IPS DF 6.9 (cell line): Measurements from ENCODE around the gene NPEPL1.
"Not testable (repeated sequence)": the region's sequence is repeated elsewhere in the genome, so short reads cannot be mapped to it uniquely, and the experiment has no call there.

Experiments
- DNase-seq: peaks from one replicate; pipeline ENCODE4 v3.0.0-alpha.2; 2013; ENCODE audit warnings: low read depth, low spot score
- H3K27ac ChIP-seq: one replicate; pipeline ENCODE4 v1.5.1; 2013; ENCODE audit warnings: low read length, control low read depth
- H3K27me3 ChIP-seq: 2 replicates; pipeline ENCODE4 v1.6.1; 2013; ENCODE audit warnings: mild to moderate bottlenecking, low read length; ENCODE audit not compliant: control insufficient read depth, insufficient read depth
- H3K36me3 ChIP-seq: 2 replicates; pipeline ENCODE4 v1.6.1; 2013; ENCODE audit warnings: low read length; ENCODE audit not compliant: control insufficient read depth, insufficient read depth
- H3K4me1 ChIP-seq: 2 replicates; pipeline ENCODE4 v1.6.1; 2013; ENCODE audit warnings: low read length; ENCODE audit not compliant: control insufficient read depth, insufficient read depth
- H3K4me3 ChIP-seq: 2 replicates; pipeline ENCODE4 v1.5.1; 2013; ENCODE audit warnings: mild to moderate bottlenecking, low read length
- H3K9me3 ChIP-seq: 2 replicates; pipeline ENCODE4 v1.6.1; 2013; ENCODE audit warnings: low read length, inconsistent platforms; ENCODE audit not compliant: control insufficient read depth, insufficient read depth
- WGBS: extraction: QIAGEN DNeasy Blood & Tissue Kit; methylation state at CpG from one replicate; pipeline ENCODE4 v1.1.7; 2013; ENCODE audit warnings: mixed read lengths, missing lambda C conversion rate; ENCODE audit not compliant: insufficient read length, insufficient coverage; 5-methylcytosine and 5-hydroxymethylcytosine counted together

The NPEPL1 gene

DNA sequence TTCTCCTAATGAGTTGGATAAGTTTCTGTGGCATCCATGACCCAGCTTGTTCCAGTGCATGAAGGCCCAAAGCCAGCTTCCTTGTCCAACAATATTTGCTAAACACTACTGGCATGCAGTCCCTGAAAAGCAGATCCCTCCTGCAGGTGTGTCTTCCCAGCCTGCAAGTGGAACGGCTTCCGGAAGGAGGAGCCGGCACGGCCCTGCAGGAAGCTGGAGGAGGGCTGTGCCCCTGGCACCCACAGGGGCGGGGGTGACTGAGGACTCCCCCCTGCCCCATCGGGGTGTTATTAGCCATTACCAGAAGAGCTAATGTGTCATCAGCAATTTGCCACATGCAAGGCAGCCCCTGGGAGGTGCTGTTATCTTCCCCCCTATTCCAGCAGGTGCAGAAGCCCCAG lies 27.4 kb downstream of the NPEPL1 start:
- no peak for DNase-seq
- Histone ChIP-seq H3K9me3 (no peaks in the 10 kb centered on the region), H3K27me3 (no peaks in the 10 kb centered on the region), H3K4me1 (no peaks in the 10 kb centered on the region; the same call in 1 of the 2 replicates), H3K36me3 (no peaks in the 10 kb centered on the region), H3K4me3 (no peak overlapping the region), H3K27ac (no peak overlapping the region)
- no CpG with 5 or more reads among the region's 6 CpGs for WGBS

DNA sequence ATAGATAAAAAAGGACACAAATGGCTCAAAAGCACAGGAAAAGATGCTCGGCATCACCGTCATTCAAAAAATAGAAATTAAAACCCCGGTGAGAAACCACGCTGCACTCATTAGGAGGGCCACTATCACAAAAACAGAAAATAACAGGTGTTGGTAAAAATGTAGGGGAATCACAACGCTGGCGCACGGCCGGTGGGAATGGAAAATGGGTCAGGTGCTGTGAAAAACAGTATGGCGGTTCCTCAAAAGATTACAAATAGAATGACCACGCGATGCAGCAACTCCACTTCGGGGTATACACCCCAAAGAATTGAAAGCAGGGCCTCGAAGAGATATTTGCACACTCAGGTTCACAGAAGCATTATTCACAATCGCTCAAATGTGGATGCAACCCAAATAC lies 28.3 kb downstream of the NPEPL1 start:
- DNase-seq = no peak
- no peak overlapping the region for H3K27ac ChIP-seq
- H3K27me3 ChIP-seq = no peaks in the 10 kb centered on the region
- no CpG with 5 or more reads among the region's 14 CpGs for WGBS
- H3K4me3 ChIP-seq = no peak overlapping the region
- no peaks in the 10 kb centered on the region for H3K4me1 ChIP-seq
- H3K9me3 ChIP-seq = no peaks in the 10 kb centered on the region
- H3K36me3 ChIP-seq = no peaks in the 10 kb centered on the region

DNA sequence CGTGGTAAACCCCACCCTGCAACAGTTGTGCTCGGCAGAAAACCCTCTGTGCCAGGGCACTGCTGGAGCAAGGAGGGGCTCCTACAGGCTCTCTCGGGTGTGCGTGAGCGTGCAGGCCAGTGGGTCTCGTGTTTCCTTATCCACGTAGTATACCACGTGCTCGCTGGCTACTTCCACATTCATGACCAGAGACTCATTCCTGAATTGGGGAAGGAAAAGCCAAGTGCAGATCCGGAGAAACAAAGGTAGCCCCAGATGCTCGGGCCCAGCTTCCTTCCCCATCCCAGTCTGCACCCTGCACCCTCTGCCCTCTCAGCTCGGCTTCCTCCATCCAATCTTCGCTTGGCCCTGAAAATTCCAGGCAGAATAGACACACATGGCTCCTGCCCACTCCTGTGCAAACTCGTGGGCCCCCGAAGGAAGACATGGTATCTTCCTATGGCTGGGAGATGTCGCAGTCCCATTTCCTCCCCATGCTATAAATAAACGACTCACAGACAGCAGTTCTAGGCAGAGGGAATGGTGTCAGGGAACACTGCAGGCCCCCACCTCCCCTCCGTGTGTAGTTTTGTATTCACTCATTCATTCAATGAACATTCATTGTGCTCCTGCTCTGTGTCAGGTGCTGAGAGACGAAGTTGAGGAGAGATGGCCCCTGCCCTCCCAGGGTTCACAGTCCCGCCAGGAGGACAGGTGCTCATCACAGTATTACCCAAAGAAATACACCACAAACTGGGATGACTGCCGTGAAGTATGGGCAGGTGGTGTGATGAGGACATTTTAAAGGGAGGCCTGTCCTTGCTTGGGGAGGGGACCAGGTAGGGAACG lies 29.6 kb downstream of the NPEPL1 start:
- H3K27me3 ChIP-seq = no peaks in the 10 kb centered on the region
- no peaks in the 10 kb centered on the region for H3K4me1 ChIP-seq
- H3K27ac ChIP-seq = no peak overlapping the region
- WGBS = no CpG with 5 or more reads among the region's 22 CpGs
- DNase-seq = no peak
- no peaks in the 10 kb centered on the region for H3K36me3 ChIP-seq
- H3K9me3 ChIP-seq = no peaks in the 10 kb centered on the region
- H3K4me3 ChIP-seq = no peak overlapping the region

DNA sequence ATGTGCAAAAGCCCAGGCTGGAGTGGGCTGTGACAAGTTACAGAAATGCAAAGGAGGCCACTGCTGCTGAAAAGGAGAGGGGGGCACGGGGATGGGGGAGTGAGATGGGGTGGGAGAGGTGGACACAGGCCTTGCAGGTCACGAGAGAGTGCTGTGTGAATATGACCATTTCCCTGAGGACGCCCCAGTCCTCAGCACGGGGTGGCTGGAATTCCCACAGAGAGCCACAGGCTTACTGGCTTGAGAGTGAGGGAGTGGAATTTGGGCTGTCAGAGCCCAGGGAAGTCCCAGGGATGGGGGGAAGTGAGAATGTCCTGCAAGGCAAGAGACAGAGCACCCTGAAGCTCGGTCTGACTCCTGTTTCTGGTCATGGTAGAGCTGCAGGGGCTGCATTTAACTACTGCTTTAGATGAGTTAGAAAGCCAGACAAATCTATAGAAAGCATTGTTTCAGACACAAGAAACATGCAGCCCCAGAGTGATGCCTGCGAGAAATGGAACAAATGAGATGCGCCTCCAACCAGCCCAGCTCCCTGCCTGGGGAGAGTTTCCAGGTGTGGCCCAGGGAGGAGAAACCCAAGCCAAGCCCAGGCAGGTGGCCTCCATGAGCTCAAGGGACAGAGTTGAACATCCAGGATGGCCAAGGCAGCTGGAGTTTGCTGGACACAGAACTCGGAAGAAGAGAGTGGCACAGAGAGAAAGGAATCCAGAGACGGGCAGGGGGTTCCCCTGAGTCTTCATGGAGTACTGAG lies 30.5 kb downstream of the NPEPL1 start:
- Histone ChIP-seq H3K36me3 (no peaks in the 10 kb centered on the region), H3K9me3 (no peaks in the 10 kb centered on the region), H3K4me1 (no peaks in the 10 kb centered on the region), H3K27ac (no peak overlapping the region), H3K4me3 (no peak overlapping the region), H3K27me3 (no peaks in the 10 kb centered on the region)
- WGBS = no CpG with 5 or more reads among the region's 9 CpGs
- no peak for DNase-seq

DNA sequence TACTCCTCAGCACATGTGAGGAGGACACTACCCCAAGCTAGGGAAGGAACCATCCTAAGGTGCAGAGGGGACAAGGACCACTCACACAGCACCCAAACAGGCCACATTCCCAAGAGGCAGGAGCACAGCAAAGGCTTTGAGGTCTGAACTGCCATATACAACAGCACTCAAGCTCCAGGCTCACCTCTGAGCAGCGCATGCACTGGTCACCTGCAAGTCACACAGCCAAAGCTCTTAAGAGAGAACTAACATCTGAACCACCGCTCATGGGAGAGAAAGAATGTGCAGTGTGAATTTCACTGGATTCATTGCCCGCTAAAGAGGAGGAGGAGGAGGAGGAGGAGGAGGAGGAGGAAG lies 31.0 kb downstream of the NPEPL1 start:
- H3K4me3 ChIP-seq = no peak overlapping the region
- no peaks in the 10 kb centered on the region for H3K27me3 ChIP-seq
- no peaks in the 10 kb centered on the region for H3K36me3 ChIP-seq
- H3K27ac ChIP-seq = no peak overlapping the region
- WGBS = no CpG with 5 or more reads among the region's 3 CpGs
- no peaks in the 10 kb centered on the region for H3K4me1 ChIP-seq
- no peaks in the 10 kb centered on the region for H3K9me3 ChIP-seq
- no peak for DNase-seq

DNA sequence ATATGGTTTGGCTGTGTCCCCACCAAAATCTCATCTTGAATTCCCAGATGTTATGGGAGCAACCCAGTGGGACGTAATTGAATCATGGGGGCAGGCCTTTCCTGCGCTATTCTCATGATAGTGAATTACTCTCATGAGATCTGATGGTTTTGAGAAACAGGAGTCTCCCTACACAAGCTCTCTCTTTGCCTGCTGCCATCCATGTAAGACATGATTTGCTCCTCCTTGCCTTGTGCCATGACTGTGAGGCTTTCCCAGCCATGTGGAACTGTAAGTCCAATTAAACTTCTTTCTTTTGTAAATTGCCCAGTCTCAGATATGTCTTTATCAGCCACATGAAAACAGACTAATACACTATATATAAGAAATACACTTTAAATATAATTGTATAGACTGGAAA lies 33.6 kb downstream of the NPEPL1 start:
- not testable (repeated sequence) for H3K4me3 ChIP-seq, H3K36me3 ChIP-seq, DNase-seq, H3K4me1 ChIP-seq, H3K9me3 ChIP-seq, H3K27me3 ChIP-seq, H3K27ac ChIP-seq
- WGBS = no CpG with 5 or more reads among the region's 2 CpGs

DNA sequence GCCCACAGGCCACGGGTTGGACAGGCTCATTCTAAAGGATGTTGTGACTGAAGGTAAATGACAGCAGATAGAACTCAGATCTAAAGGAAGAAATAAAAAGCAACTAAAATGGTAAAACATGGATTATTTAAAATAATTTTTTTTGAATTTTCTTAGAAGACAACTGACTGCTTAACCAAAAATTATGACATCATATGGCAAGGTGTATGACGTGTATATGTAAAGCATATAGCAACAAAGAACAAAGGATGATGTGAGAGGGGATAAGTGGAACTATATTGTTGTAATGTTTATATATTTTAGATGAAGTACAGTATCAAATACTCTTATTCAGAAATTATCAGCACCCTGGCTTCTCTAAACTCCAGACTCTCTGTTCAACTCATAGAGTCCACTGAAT lies 38.6 kb downstream of the NPEPL1 start:
- H3K4me1 ChIP-seq = no peaks in the 10 kb centered on the region
- WGBS = no CpG with 5 or more reads among the region's 2 CpGs
- no peak for DNase-seq
- no peaks in the 10 kb centered on the region for H3K36me3 ChIP-seq
- H3K27me3 ChIP-seq = no peaks in the 10 kb centered on the region
- H3K27ac ChIP-seq = no peak overlapping the region
- H3K4me3 ChIP-seq = no peak overlapping the region
- H3K9me3 ChIP-seq = no peaks in the 10 kb centered on the region

DNA sequence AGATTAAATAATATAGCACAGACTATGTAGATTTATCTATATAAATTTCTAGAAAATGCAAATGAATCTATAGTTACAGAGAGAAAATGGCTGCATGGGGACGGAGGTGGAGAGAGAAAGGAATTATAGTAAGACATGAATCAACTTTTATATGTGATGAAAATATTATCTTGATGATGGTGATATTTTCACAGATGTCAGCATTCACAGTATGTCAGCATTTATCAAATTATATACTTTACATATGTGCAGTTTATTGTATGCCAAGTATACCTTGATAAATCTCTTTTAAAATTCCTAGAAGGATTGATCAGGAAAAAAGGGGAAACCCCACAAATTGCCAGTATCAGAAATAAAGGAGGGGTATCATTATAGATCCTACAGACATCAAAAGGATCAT lies 44.6 kb downstream of the NPEPL1 start:
- H3K27ac ChIP-seq = no peak overlapping the region
- no peaks in the 10 kb centered on the region for H3K36me3 ChIP-seq
- no peak for DNase-seq
- no peaks in the 10 kb centered on the region for H3K4me1 ChIP-seq
- WGBS = no CpG with 5 or more reads among the region's 1 CpG
- no peak overlapping the region for H3K4me3 ChIP-seq
- H3K9me3 ChIP-seq = no peaks in the 10 kb centered on the region
- no peaks in the 10 kb centered on the region for H3K27me3 ChIP-seq

DNA sequence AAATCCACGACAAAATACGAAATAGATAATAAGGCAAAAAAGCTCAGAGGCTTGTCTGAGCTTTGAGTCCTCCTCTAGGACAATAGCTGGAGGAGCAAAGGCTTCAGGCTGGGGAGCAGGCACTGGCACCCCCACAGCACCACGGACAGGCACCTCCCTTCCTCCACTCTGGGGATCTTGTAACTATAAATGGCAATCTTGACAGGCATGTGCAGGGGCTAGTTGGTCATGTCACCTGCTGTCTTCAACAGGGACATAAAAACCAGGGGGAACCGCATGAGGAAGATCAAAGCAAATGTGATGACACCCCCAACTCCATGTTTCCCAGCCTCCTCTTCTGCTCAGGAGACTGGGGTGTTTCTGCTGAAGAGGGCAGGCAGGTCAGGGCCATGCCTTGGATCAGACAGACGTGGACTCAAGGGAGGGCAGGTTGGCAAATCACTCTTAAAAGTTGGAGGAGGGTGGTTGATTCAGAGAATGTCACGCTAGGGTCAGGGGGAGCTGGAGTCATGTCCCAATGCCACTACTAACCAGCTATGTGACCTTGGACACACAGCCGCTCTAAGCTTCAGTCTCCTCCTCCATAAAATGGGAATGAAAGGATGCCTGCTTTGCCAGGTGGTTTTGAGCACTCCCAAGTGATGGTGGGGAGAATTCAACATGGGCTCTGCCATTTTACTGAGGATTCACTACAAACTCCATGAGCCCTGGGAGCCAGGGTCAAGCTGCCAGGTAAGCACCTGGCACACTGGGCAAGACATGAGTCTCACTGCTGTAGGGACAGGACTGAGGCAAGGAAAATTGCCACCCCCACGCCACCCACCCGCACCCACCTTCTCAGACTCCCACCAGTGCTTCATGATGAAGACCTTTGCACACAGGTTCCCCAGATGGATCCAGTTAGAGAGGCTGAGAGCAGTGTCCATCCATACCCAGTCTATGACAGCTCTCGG lies 48.0 kb downstream of the NPEPL1 start:
- no peak for DNase-seq
- H3K36me3 ChIP-seq = no peaks in the 10 kb centered on the region
- no peaks in the 10 kb centered on the region for H3K27me3 ChIP-seq
- 100% methylated on average over 2 of the region's 10 CpGs for WGBS
- no peak overlapping the region for H3K27ac ChIP-seq
- H3K9me3 ChIP-seq = no peaks in the 10 kb centered on the region
- no peak overlapping the region for H3K4me3 ChIP-seq
- H3K4me1 ChIP-seq = no peaks in the 10 kb centered on the region; the same call in 1 of the 2 replicates

DNA sequence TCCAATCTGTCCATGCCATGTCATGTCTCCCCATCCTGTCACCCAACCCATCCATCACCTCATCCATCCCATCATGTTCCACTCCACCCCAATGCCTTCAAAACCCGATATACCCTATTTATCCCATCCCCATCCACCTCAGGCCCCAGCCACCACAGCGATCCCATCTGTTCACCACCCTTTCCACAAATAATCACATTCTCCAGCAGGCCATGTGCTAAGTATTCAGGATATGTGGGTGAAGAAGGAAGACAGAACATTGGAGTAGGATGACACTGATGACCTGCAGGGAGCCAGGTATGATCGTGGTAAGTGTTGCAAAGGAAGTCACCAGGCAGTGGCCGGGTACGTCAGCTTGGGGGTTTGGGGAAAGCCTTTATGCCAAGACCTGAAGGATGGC lies 48.8 kb downstream of the NPEPL1 start:
- H3K4me3 ChIP-seq = no peak overlapping the region
- no peak for DNase-seq
- H3K36me3 ChIP-seq = no peaks in the 10 kb centered on the region
- no peaks in the 10 kb centered on the region for H3K9me3 ChIP-seq
- H3K27me3 ChIP-seq = no peaks in the 10 kb centered on the region
- WGBS = 100% methylated on average over 2 of the region's 5 CpGs
- no peak overlapping the region for H3K27ac ChIP-seq
- no peaks in the 10 kb centered on the region; the same call in 1 of the 2 replicates for H3K4me1 ChIP-seq
